ENCODE data around the gene SSBP3.

SSBP3 gene

DNA sequence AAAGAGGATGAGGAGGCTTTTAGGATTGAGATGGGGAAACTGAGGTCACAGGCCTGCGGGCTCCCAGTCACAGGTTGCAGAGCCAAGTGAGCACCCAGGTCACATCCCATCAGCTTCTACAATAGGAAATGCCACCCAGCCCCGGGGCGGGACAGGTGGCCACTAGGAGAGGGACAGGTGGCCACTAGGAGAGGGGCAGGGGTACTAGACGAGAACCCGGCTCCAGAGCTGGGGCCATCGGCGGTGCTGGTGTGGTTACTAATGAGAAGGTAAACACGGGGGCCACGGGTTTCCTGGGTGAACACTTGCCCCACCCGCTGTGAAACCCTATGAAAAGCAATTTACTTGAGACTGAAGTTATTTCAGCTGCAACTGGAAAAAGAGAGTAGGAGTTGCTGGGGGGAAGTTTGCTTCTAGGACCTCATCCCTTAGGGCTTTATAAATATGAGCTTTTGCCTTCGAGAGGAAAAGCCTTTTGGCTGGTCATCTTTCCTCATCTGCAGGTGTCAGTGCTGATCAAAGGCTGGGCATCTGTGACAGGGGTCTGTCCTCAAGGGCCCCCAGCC lies 153.7 kb downstream of the SSBP3 start:
- H3K27ac ChIP-seq (replicated peaks) = no peak overlapping the region
- no peak for DNase-seq (ENCODE audit: low read depth in 1 of 2, low spot score in 1 of 2)
- H3K4me3 ChIP-seq (replicated peaks; ENCODE audit: insufficient read depth, low read length) = no peak overlapping the region
- TF ChIP-seq, protein P1, sequence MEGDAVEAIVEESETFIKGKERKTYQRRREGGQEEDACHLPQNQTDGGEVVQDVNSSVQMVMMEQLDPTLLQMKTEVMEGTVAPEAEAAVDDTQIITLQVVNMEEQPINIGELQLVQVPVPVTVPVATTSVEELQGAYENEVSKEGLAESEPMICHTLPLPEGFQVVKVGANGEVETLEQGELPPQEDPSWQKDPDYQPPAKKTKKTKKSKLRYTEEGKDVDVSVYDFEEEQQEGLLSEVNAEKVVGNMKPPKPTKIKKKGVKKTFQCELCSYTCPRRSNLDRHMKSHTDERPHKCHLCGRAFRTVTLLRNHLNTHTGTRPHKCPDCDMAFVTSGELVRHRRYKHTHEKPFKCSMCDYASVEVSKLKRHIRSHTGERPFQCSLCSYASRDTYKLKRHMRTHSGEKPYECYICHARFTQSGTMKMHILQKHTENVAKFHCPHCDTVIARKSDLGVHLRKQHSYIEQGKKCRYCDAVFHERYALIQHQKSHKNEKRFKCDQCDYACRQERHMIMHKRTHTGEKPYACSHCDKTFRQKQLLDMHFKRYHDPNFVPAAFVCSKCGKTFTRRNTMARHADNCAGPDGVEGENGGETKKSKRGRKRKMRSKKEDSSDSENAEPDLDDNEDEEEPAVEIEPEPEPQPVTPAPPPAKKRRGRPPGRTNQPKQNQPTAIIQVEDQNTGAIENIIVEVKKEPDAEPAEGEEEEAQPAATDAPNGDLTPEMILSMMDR (IDR thresholded peaks at IDR 0.05; ENCODE audit: insufficient read depth, low read length) = no peak
- TF ChIP-seq GABPA (IDR thresholded peaks at IDR 0.05; ENCODE audit: low read depth) (no peak), SPI1 (IDR thresholded peaks at IDR 0.05; ENCODE audit: borderline replicate concordance, low read depth) (no peak), POLR2AphosphoS5 (IDR thresholded peaks at IDR 0.05; ENCODE audit: low read depth) (no peak)
- TF ChIP-seq, protein P2, sequence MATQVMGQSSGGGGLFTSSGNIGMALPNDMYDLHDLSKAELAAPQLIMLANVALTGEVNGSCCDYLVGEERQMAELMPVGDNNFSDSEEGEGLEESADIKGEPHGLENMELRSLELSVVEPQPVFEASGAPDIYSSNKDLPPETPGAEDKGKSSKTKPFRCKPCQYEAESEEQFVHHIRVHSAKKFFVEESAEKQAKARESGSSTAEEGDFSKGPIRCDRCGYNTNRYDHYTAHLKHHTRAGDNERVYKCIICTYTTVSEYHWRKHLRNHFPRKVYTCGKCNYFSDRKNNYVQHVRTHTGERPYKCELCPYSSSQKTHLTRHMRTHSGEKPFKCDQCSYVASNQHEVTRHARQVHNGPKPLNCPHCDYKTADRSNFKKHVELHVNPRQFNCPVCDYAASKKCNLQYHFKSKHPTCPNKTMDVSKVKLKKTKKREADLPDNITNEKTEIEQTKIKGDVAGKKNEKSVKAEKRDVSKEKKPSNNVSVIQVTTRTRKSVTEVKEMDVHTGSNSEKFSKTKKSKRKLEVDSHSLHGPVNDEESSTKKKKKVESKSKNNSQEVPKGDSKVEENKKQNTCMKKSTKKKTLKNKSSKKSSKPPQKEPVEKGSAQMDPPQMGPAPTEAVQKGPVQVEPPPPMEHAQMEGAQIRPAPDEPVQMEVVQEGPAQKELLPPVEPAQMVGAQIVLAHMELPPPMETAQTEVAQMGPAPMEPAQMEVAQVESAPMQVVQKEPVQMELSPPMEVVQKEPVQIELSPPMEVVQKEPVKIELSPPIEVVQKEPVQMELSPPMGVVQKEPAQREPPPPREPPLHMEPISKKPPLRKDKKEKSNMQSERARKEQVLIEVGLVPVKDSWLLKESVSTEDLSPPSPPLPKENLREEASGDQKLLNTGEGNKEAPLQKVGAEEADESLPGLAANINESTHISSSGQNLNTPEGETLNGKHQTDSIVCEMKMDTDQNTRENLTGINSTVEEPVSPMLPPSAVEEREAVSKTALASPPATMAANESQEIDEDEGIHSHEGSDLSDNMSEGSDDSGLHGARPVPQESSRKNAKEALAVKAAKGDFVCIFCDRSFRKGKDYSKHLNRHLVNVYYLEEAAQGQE (IDR thresholded peaks at IDR 0.05; ENCODE audit: insufficient replicate concordance, low read depth) = no peak
- H3K27me3 ChIP-seq (ENCODE audit: insufficient read depth, poor library complexity, severe bottlenecking) = no peaks in the 10 kb centered on the region

DNA sequence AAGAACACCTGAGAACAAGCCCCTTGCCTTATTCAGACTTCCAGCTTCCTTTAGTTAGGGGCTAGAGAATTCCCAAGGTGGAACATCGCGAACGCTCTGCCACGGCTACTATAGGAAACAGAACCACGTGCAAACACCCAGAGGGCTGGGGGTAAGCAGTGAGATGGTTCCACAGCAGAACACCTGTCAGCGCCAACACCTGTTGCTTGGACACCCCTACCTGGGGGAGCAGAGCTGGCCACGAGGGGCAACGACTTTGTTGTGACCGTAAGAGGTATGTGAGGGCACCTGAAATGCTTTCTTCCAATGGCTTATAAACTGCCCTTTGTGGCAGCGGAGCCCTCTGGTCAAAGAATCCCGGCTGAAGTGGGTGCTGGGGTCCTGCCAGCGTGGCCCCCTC lies 155.5 kb downstream of the SSBP3 start:
- no peaks in the 10 kb centered on the region for H3K27me3 ChIP-seq (ENCODE audit: insufficient read depth, poor library complexity, severe bottlenecking)
- TF ChIP-seq, protein P1 (IDR thresholded peaks at IDR 0.05; ENCODE audit: insufficient read depth, low read length) = no peak
- no peak for TF ChIP-seq SPI1 (IDR thresholded peaks at IDR 0.05; ENCODE audit: borderline replicate concordance, low read depth)
- TF ChIP-seq, protein P2 (IDR thresholded peaks at IDR 0.05; ENCODE audit: insufficient replicate concordance, low read depth) = no peak
- H3K4me3 ChIP-seq (replicated peaks; ENCODE audit: insufficient read depth, low read length) = no peak overlapping the region
- no peak for DNase-seq (ENCODE audit: low read depth in 1 of 2, low spot score in 1 of 2)
- H3K27ac ChIP-seq (replicated peaks) = no peak overlapping the region

DNA sequence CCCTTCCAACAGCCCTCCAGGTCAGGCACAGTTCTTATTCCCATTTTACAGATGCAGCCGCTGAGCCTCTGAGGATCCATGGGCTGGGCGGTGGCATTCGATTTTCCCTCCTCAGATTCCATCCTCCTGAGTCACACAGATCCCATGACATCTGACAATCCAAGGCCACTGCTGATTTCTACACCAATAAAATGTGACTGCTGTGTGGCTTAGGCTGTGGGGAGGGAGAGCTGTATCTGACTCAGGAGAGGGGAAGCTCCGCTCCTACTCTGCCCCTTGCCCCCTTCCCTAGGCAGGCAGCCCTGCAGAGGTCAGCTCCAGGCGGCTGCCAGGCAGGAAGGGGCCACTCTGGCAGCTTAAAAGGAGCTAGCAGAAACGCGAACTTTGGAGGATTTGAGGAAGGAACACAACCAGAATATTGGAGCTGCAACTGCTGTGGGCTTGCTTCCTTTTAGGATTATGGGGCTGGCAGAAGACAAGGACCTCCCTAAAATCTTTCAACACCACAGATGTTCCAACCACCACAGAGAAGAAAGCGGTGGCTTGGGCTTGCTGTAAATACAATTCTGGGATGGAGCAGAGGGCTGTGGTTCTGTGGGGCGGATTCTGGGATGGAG lies 156.3 kb downstream of the SSBP3 start:
- Histone ChIP-seq H3K27me3 (ENCODE audit: insufficient read depth, poor library complexity, severe bottlenecking) (no peaks in the 10 kb centered on the region), H3K4me3 (replicated peaks; ENCODE audit: insufficient read depth, low read length) (no peak overlapping the region), H3K27ac (replicated peaks) (no peak overlapping the region)
- DNase-seq (ENCODE audit: low read depth in 1 of 2, low spot score in 1 of 2) = no peak
- TF ChIP-seq, protein P1 (IDR thresholded peaks at IDR 0.05; ENCODE audit: insufficient read depth, low read length) = no peak
- no peak for TF ChIP-seq GABPA (IDR thresholded peaks at IDR 0.05; ENCODE audit: low read depth)
- TF ChIP-seq, protein P2 (IDR thresholded peaks at IDR 0.05; ENCODE audit: insufficient replicate concordance, low read depth) = no peak
- TF ChIP-seq POLR2AphosphoS5 (IDR thresholded peaks at IDR 0.05; ENCODE audit: low read depth) = no peak
- no peak for TF ChIP-seq SPI1 (IDR thresholded peaks at IDR 0.05; ENCODE audit: borderline replicate concordance, low read depth)

All from HL-60 (cell line).